ENCODE results near the gene UNC5A. TPM values are rescaled to one million over a fixed set of nuclear protein-coding genes. Genes with fewer than 3 reads are reported as not detected.

The UNC5A gene
- total and polyA plus RNA-seq, 11 donors = 0.09 to 0.43 (median 0.20) TPM; not detected in 7

DNA sequence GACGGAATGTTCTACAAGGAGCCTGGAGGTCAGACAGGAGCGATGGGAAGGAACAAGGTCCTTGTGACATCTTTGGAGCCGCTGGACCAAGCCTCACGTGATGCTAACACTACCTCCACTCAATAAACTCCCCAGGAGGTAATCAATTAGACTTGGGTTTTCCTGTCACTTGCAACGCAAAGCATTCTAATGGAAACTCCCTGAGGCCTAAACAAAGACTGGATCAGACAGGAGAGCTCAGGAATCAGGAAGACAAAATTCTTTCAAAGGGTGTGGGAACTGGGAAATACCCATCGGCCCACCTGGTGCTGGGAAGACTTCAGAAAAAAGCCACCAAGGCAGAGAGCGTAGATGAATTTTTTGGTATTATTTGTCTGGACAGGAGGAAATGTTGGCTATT, 22.3 kb upstream of the UNC5A start:
- no peaks in the 10 kb centered on the region for H3K4me1 ChIP-seq
- 63 to 68% (median 65%) methylated on average over 7 of the region's 7 CpGs for WGBS, 4 donors
- peaks cover 6 to 78% (median 34%) of the 10 kb centered on the region in 9 donors for H3K27me3 ChIP-seq
- no peak overlapping the region for H3K4me3 ChIP-seq
- H3K27ac ChIP-seq = no peak overlapping the region
- H3K9me3 ChIP-seq = no peaks in the 10 kb centered on the region
- ATAC-seq (no peak), DNase-seq (no peak)
- no peak for TF ChIP-seq POLR2A (IDR thresholded peaks at IDR 0.05)
- TF ChIP-seq, protein P1, sequence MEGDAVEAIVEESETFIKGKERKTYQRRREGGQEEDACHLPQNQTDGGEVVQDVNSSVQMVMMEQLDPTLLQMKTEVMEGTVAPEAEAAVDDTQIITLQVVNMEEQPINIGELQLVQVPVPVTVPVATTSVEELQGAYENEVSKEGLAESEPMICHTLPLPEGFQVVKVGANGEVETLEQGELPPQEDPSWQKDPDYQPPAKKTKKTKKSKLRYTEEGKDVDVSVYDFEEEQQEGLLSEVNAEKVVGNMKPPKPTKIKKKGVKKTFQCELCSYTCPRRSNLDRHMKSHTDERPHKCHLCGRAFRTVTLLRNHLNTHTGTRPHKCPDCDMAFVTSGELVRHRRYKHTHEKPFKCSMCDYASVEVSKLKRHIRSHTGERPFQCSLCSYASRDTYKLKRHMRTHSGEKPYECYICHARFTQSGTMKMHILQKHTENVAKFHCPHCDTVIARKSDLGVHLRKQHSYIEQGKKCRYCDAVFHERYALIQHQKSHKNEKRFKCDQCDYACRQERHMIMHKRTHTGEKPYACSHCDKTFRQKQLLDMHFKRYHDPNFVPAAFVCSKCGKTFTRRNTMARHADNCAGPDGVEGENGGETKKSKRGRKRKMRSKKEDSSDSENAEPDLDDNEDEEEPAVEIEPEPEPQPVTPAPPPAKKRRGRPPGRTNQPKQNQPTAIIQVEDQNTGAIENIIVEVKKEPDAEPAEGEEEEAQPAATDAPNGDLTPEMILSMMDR (IDR thresholded peaks at IDR 0.05) = no peak
- H3K36me3 ChIP-seq = no peaks in the 10 kb centered on the region
- intact Hi-C loops (cut with DNase I) = no loop called here

DNA sequence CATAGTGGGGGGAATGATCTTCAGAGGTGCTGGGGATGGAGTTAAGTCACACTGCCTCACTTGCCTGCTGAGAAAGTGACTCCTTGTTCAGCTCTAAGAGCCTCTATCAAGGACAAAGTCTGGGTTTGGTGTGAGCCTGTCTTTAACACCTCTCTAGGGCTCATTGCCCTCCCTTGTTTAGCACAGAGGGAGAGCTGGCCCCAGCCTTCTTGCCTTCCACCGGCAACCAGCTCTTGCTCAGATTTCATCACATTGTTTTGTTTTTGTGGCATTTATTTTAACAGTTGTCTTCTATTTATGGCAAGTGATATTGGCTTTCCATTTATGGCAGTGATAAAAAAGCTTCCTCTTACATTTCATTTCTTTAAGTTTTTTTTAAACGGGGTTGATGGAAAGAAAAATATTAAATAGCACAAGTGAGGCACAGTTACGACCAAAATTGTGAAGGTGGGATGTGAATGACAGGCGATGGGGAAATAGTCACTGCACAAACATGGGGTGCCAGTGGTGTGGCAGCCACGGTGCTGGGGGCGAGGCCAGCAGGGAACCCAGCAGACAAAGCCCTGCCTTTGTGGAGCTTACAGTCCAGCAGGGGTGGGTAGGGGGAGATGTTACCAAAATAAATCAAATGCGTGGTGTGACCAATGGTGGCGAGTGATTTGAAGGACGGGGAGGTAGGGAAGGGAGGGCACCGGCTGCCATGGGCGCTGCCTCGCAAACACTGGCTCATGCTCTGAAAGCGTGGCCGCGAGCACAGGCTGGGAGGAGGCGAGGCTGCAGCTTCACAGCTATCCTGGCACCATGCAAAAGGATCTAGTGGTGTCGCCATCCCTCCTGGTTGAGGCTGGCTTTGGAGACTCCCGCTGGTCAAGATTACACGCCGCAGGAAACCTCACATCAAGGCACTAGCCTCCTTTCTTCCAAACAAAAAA, 21.2 kb upstream of the UNC5A start:
- 30 to 40% (median 39%) methylated on average over 20 of the region's 20 CpGs for WGBS, 4 donors
- intact Hi-C loops (cut with DNase I) = no loop called here
- Histone ChIP-seq H3K4me1 (no peaks in the 10 kb centered on the region), H3K27ac (no peak overlapping the region), H3K4me3 (no peak overlapping the region), H3K27me3 (peaks cover 8 to 90% (median 43%) of the 10 kb centered on the region in 9 donors), H3K9me3 (no peaks in the 10 kb centered on the region), H3K36me3 (no peaks in the 10 kb centered on the region)
- ATAC-seq (no peak), DNase-seq (no peak)
- TF ChIP-seq, protein P1 (IDR thresholded peaks at IDR 0.05) = no peak

DNA sequence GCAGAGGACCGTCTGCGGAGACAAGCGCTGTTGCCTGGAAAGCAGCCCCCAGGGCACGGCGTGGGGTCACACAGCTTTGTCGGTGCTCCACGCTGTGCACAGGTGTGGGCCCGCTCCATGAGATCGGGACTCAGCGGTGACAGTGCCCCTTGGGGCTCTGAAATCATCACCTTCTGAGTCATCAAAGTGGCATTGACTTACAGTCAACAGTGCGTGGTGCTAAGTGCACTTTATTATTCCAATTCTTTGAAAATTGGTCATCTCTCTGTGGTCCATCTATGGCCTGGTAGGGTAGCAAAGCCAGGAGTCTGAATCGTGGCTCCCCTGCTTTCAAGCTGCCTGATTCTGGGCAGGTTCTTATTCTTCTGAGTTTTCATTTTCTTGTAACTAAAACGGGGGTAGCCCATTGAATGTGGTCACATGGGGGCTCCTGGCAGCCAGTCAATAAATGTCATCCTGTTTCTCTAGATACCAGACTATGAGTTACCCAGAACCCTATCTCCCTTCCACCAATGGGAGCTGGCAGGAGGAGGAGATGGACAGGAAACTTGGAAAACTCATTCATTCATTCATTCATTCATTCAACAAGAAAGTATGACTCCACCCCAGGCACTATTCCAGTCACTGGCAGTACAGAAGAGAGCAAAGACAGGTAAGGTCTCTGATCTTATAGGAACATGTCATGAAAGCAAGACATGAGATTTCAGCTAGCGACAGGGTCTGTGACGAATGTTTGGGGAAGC, 20.3 kb upstream of the UNC5A start:
- TF ChIP-seq, protein P1 (IDR thresholded peaks at IDR 0.05) = no peak
- no peak for TF ChIP-seq POLR2A (IDR thresholded peaks at IDR 0.05)
- Histone ChIP-seq H3K4me1 (no peaks in the 10 kb centered on the region), H3K27ac (no peak overlapping the region), H3K9me3 (no peaks in the 10 kb centered on the region), H3K4me3 (no peak overlapping the region), H3K27me3 (peaks cover 9 to 90% (median 45%) of the 10 kb centered on the region in 9 donors), H3K36me3 (no peaks in the 10 kb centered on the region)
- ATAC-seq = no peak
- intact Hi-C loops (cut with DNase I) = no loop called here
- 30 to 51% (median 35%) methylated on average over 8 to 15 of the region's 15 CpGs for WGBS, 4 donors
- DNase-seq = no peak

DNA sequence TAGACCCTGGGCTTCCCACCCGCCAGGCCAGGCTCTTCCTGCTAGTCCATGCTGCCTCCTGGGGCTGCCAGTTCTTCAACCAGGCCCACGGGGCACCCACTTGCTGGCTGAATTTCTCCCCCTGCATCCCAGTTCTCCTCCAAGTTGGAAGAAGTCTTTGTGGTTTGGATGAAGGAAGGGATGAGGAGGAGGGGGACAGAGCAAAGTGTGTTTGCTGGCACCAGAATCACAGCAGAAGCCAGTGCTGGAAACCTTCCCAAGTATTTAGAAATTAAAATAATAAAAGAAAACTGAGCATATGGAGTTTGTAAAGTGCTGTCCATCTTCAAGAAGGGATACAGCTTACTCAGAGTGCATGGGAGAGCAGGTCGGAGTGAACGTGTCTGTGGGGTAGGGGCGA, 19.4 kb upstream of the UNC5A start:
- DNase-seq = no peak
- Histone ChIP-seq H3K27ac (no peak overlapping the region), H3K36me3 (no peaks in the 10 kb centered on the region), H3K9me3 (no peaks in the 10 kb centered on the region), H3K27me3 (peaks cover 11 to 90% (median 43%) of the 10 kb centered on the region in 9 donors), H3K4me1 (no peaks in the 10 kb centered on the region), H3K4me3 (no peak overlapping the region)
- TF ChIP-seq POLR2A (IDR thresholded peaks at IDR 0.05) = no peak
- TF ChIP-seq, protein P1 (IDR thresholded peaks at IDR 0.05) = no peak
- no peak for ATAC-seq
- WGBS, 4 donors = 65 to 74% (median 71%) methylated on average over 5 of the region's 5 CpGs
- intact Hi-C loops (cut with DNase I) = no loop called here

Data from heart left ventricle (tissue), 16 donors.